ENCODE measurements around the gene MICU1. TPM values are rescaled to one million over a fixed set of nuclear protein-coding genes. Genes with fewer than 3 reads are reported as not detected.
"Not testable (repeated sequence)": the region's sequence is repeated elsewhere in the genome, so short reads cannot be mapped to it uniquely, and the experiment has no call there.

The MICU1 gene
- total RNA-seq, 1 experiment from 2014 or later: 40.3 TPM

- DNase-seq; H3K4me3 ChIP-seq (ENCODE audit: low read length); H3K79me2 ChIP-seq (ENCODE audit: low read length); H4K20me1 ChIP-seq (ENCODE audit: insufficient read depth, low read depth, low read length); H3K9me3 ChIP-seq (ENCODE audit: low read length); H3K9me2 ChIP-seq (replicated peaks; ENCODE audit: insufficient read depth, low read length); H3K4me2 ChIP-seq (ENCODE audit: low read depth, low read length, poor library complexity, severe bottlenecking); H3K36me3 ChIP-seq (ENCODE audit: insufficient read depth, low read length); H3K27me3 ChIP-seq (ENCODE audit: low read length); H3K9ac ChIP-seq (ENCODE audit: low read length); H2AFZ ChIP-seq (ENCODE audit: low read length); H3K27ac ChIP-seq (ENCODE audit: low read length); H3K4me1 ChIP-seq (ENCODE audit: low read length): not testable (repeated sequence)
Observed at GRCh38 chr10:72467064-72467463, 158.8 kb downstream of the MICU1 start.

- no peaks in the 10 kb centered on the region for H3K9me3 ChIP-seq (ENCODE audit: low read length)
- no peaks in the 10 kb centered on the region for H3K4me1 ChIP-seq (ENCODE audit: low read length)
- no peaks in the 10 kb centered on the region for H3K36me3 ChIP-seq (ENCODE audit: insufficient read depth, low read length)
- no peak overlapping the region for H3K27ac ChIP-seq (ENCODE audit: low read length)
- no peaks in the 10 kb centered on the region for H3K9me2 ChIP-seq (replicated peaks; ENCODE audit: insufficient read depth, low read length)
- DNase-seq: no peak
- no peak overlapping the region for H3K4me3 ChIP-seq (ENCODE audit: low read length)
- H4K20me1 ChIP-seq (ENCODE audit: insufficient read depth, low read depth, low read length): no peaks in the 10 kb centered on the region
- no peaks in the 10 kb centered on the region for H3K79me2 ChIP-seq (ENCODE audit: low read length)
- no peaks in the 10 kb centered on the region for H3K27me3 ChIP-seq (ENCODE audit: low read length)
- H2AFZ ChIP-seq (ENCODE audit: low read length): no peak overlapping the region
- H3K9ac ChIP-seq (ENCODE audit: low read length): no peak overlapping the region
- no peak overlapping the region for H3K4me2 ChIP-seq (ENCODE audit: low read depth, low read length, poor library complexity, severe bottlenecking)
Observed at GRCh38 chr10:72466018-72466417, 159.9 kb downstream of the MICU1 start.

GRCh38 chr10:72464438-72464837 lies 161.4 kb downstream of the MICU1 start:
- Histone ChIP-seq H3K4me1 (ENCODE audit: low read length) (no peaks in the 10 kb centered on the region), H3K27me3 (ENCODE audit: low read length) (no peaks in the 10 kb centered on the region), H3K27ac (ENCODE audit: low read length) (no peak overlapping the region), H2AFZ (ENCODE audit: low read length) (no peak overlapping the region), H3K9ac (ENCODE audit: low read length) (no peak overlapping the region), H3K4me3 (ENCODE audit: low read length) (no peak overlapping the region), H4K20me1 (ENCODE audit: insufficient read depth, low read depth, low read length) (no peaks in the 10 kb centered on the region), H3K79me2 (ENCODE audit: low read length) (no peaks in the 10 kb centered on the region), H3K36me3 (ENCODE audit: insufficient read depth, low read length) (no peaks in the 10 kb centered on the region), H3K9me2 (replicated peaks; ENCODE audit: insufficient read depth, low read length) (no peaks in the 10 kb centered on the region), H3K4me2 (ENCODE audit: low read depth, low read length, poor library complexity, severe bottlenecking) (no peak overlapping the region), H3K9me3 (ENCODE audit: low read length) (no peaks in the 10 kb centered on the region)
- no peak for DNase-seq

- no peak overlapping the region for H3K4me3 ChIP-seq (ENCODE audit: low read length)
- peaks cover 2% of the 10 kb centered on the region for H3K4me1 ChIP-seq (ENCODE audit: low read length)
- no peaks in the 10 kb centered on the region for H3K27me3 ChIP-seq (ENCODE audit: low read length)
- H3K27ac ChIP-seq (ENCODE audit: low read length): no peak overlapping the region
- no peaks in the 10 kb centered on the region for H3K36me3 ChIP-seq (ENCODE audit: insufficient read depth, low read length)
- no peak for DNase-seq
- no peaks in the 10 kb centered on the region for H3K9me3 ChIP-seq (ENCODE audit: low read length)
- no peak overlapping the region for H2AFZ ChIP-seq (ENCODE audit: low read length)
- no peaks in the 10 kb centered on the region for H4K20me1 ChIP-seq (ENCODE audit: insufficient read depth, low read depth, low read length)
- H3K79me2 ChIP-seq (ENCODE audit: low read length): no peaks in the 10 kb centered on the region
- H3K9me2 ChIP-seq (replicated peaks; ENCODE audit: insufficient read depth, low read length): no peaks in the 10 kb centered on the region
- no peak overlapping the region for H3K4me2 ChIP-seq (ENCODE audit: low read depth, low read length, poor library complexity, severe bottlenecking)
- no peak overlapping the region for H3K9ac ChIP-seq (ENCODE audit: low read length)
Observed at GRCh38 chr10:72462261-72462660, 163.6 kb downstream of the MICU1 start.

- no peaks in the 10 kb centered on the region for H3K27me3 ChIP-seq (ENCODE audit: low read length)
- DNase-seq: no peak
Observed at GRCh38 chr10:72461085-72461484, 164.8 kb downstream of the MICU1 start.

GRCh38 chr10:72460284-72460876 lies 165.5 kb downstream of the MICU1 start:
- no peak overlapping the region for H3K4me2 ChIP-seq (ENCODE audit: low read depth, low read length, poor library complexity, severe bottlenecking)
- no peak overlapping the region for H3K9ac ChIP-seq (ENCODE audit: low read length)
- DNase-seq: no peak
- H2AFZ ChIP-seq (ENCODE audit: low read length): no peak overlapping the region
- no peak overlapping the region for H3K27ac ChIP-seq (ENCODE audit: low read length)
- H3K4me3 ChIP-seq (ENCODE audit: low read length): no peak overlapping the region
- H3K27me3 ChIP-seq (ENCODE audit: low read length): no peaks in the 10 kb centered on the region
- H3K9me2 ChIP-seq (replicated peaks; ENCODE audit: insufficient read depth, low read length): no peaks in the 10 kb centered on the region
- H3K79me2 ChIP-seq (ENCODE audit: low read length): no peaks in the 10 kb centered on the region
- peaks cover 11% of the 10 kb centered on the region for H3K4me1 ChIP-seq (ENCODE audit: low read length)
- H3K9me3 ChIP-seq (ENCODE audit: low read length): no peaks in the 10 kb centered on the region
- H3K36me3 ChIP-seq (ENCODE audit: insufficient read depth, low read length): no peaks in the 10 kb centered on the region
- no peaks in the 10 kb centered on the region for H4K20me1 ChIP-seq (ENCODE audit: insufficient read depth, low read depth, low read length)

More at GRCh38 chr10:72461085-72461484, 164.8 kb downstream of the MICU1 start:
- Histone ChIP-seq H3K36me3 (ENCODE audit: insufficient read depth, low read length) (no peaks in the 10 kb centered on the region), H3K4me1 (ENCODE audit: low read length) (peaks cover 11% of the 10 kb centered on the region), H2AFZ (ENCODE audit: low read length) (no peak overlapping the region), H4K20me1 (ENCODE audit: insufficient read depth, low read depth, low read length) (no peaks in the 10 kb centered on the region), H3K9ac (ENCODE audit: low read length) (no peak overlapping the region), H3K9me3 (ENCODE audit: low read length) (no peaks in the 10 kb centered on the region), H3K4me3 (ENCODE audit: low read length) (no peak overlapping the region), H3K79me2 (ENCODE audit: low read length) (no peaks in the 10 kb centered on the region), H3K4me2 (ENCODE audit: low read depth, low read length, poor library complexity, severe bottlenecking) (no peak overlapping the region), H3K27ac (ENCODE audit: low read length) (no peak overlapping the region), H3K9me2 (replicated peaks; ENCODE audit: insufficient read depth, low read length) (no peaks in the 10 kb centered on the region)

GRCh38 chr10:72459301-72459700 lies 166.6 kb downstream of the MICU1 start:
- H3K9me3 ChIP-seq (ENCODE audit: low read length): no peaks in the 10 kb centered on the region
- no peaks in the 10 kb centered on the region for H3K9me2 ChIP-seq (replicated peaks; ENCODE audit: insufficient read depth, low read length)
- H3K4me2 ChIP-seq (ENCODE audit: low read depth, low read length, poor library complexity, severe bottlenecking): no peak overlapping the region
- no peaks in the 10 kb centered on the region for H4K20me1 ChIP-seq (ENCODE audit: insufficient read depth, low read depth, low read length)
- H3K36me3 ChIP-seq (ENCODE audit: insufficient read depth, low read length): no peaks in the 10 kb centered on the region
- DNase-seq: no peak
- H3K27ac ChIP-seq (ENCODE audit: low read length): no peak overlapping the region
- no peaks in the 10 kb centered on the region for H3K79me2 ChIP-seq (ENCODE audit: low read length)
- no peak overlapping the region for H3K4me3 ChIP-seq (ENCODE audit: low read length)
- no peak overlapping the region for H2AFZ ChIP-seq (ENCODE audit: low read length)
- H3K27me3 ChIP-seq (ENCODE audit: low read length): no peaks in the 10 kb centered on the region
- H3K4me1 ChIP-seq (ENCODE audit: low read length): peaks cover 11% of the 10 kb centered on the region
- H3K9ac ChIP-seq (ENCODE audit: low read length): no peak overlapping the region

- no peaks in the 10 kb centered on the region for H3K36me3 ChIP-seq (ENCODE audit: insufficient read depth, low read length)
- no peaks in the 10 kb centered on the region for H3K27me3 ChIP-seq (ENCODE audit: low read length)
- no peak overlapping the region for H2AFZ ChIP-seq (ENCODE audit: low read length)
- H3K9me3 ChIP-seq (ENCODE audit: low read length): no peaks in the 10 kb centered on the region
- H3K9ac ChIP-seq (ENCODE audit: low read length): no peak overlapping the region
- H3K9me2 ChIP-seq (replicated peaks; ENCODE audit: insufficient read depth, low read length): no peaks in the 10 kb centered on the region
- no peak overlapping the region for H3K4me2 ChIP-seq (ENCODE audit: low read depth, low read length, poor library complexity, severe bottlenecking)
- H3K79me2 ChIP-seq (ENCODE audit: low read length): no peaks in the 10 kb centered on the region
- H3K27ac ChIP-seq (ENCODE audit: low read length): no peak overlapping the region; the same call in 1 of the 2 replicates
- H3K4me3 ChIP-seq (ENCODE audit: low read length): no peak overlapping the region
- H3K4me1 ChIP-seq (ENCODE audit: low read length): peaks cover 11% of the 10 kb centered on the region
- no peak for DNase-seq
- H4K20me1 ChIP-seq (ENCODE audit: insufficient read depth, low read depth, low read length): no peaks in the 10 kb centered on the region
Observed at GRCh38 chr10:72455889-72456595, 169.8 kb downstream of the MICU1 start.

Measured in Karpas-422 (cell line).